Cardiac muscle cell (in vitro differentiated cells and primary cell): ENCODE measurements around the gene CDC42EP1. TPM values are rescaled to one million over a fixed set of nuclear protein-coding genes. Genes with fewer than 3 reads are reported as not detected.
"Not testable (repeated sequence)": the region's sequence is repeated elsewhere in the genome, so short reads cannot be mapped to it uniquely, and the experiment has no call there.

Experiments used
- DNase-seq, 2 donors: peaks; one replicate each; pipeline versions ENCODE4 v3.0.0 to v3.0.0-alpha.2; 2010 to 2017; ENCODE audit warnings: low read depth in 1 of 2, low spot score in 1 of 2
- H3K27ac ChIP-seq: fragments of 200-600 bp; sonication (generic); 2 replicates; pipeline ENCODE4 v1.5.1; 2016
- H3K27me3 ChIP-seq: fragments of 200-600 bp; sonication (generic); 2 replicates; pipeline ENCODE4 v1.6.0; 2016; ENCODE audit warnings: control low read depth
- H3K36me3 ChIP-seq: fragments of 200-600 bp; sonication (generic); 2 replicates; pipeline ENCODE4 v1.5.1; 2016; ENCODE audit warnings: control low read depth
- H3K4me1 ChIP-seq: fragments of 200-600 bp; sonication (generic); 2 replicates; pipeline ENCODE4 v1.8.1; 2017; ENCODE audit warnings: low read depth, mild to moderate bottlenecking, mixed run types
- H3K4me3 ChIP-seq: fragments of 200-600 bp; sonication (generic); 2 replicates; pipeline ENCODE4 v1.5.1; 2016; ENCODE audit warnings: mild to moderate bottlenecking
- H3K9me3 ChIP-seq: fragments of 200-600 bp; sonication (generic); 2 replicates; pipeline ENCODE4 v1.5.1; 2017; ENCODE audit warnings: low read depth, mild to moderate bottlenecking, control low read depth
- polyA plus RNA-seq: library from polyadenylated mRNA; unstranded; fragments of >200 nt; fragmentation: Nextera tagmentation; extraction: Ambion mirVana; gene quantifications from 2 replicates; pipeline ENCODE4 v1.2.1, GENCODE V29; 2016
- total RNA-seq: library from RNA; depleted of rRNA; stranded (reverse); fragments of >200 nt; gene quantifications from 2 replicates; pipeline ENCODE4 v1.2.3, GENCODE V29; 2016
- TF ChIP-seq, protein P1 (sequence below): IDR thresholded peaks from 2 replicates; pipeline ENCODE4 v1.5.1; 2012; ENCODE audit warnings: low read depth, mild to moderate bottlenecking, low read length

Gene CDC42EP1
- total and polyA plus RNA-seq, 2 experiments from 2014 or later: 10.9 to 12.7 TPM

DNA sequence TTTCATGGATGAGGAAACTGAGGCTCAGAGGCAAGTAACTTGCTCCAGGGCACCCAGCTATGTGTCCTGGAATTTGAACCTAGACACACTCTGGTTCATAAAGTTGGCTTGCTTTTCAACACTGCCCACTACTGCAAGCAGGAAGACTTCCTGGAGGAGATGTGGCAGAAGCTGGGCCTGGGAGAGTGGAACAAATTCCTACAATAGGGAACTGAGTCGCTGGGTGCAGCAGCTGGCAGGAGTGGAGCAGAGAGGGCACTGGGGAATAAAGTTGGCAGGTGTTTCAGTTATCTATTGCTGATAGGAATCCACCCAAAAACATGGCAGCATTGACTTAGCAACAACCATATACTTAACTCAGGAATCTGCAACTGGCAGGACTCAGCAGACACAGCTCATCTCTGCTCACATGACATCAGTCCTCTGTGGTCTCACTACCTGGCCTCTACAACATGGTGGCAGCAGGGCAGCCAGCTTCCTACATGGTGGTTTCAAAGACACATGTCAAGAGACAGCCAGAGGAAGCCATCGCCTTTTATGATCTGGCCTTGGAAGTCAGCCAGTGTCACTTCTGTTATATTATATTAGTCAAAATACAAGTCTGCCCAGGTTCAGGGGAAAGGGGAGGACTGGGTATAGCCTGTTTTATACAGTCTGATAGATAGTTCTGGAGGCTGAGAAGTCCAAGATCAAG, 30.5 kb upstream of the CDC42EP1 start:
- Histone ChIP-seq H3K9me3 (no peaks in the 10 kb centered on the region), H3K4me3 (no peak overlapping the region), H3K4me1 (no peaks in the 10 kb centered on the region), H3K36me3 (no peaks in the 10 kb centered on the region), H3K27ac (no peak overlapping the region), H3K27me3 (no peaks in the 10 kb centered on the region)
- DNase-seq: no peak
- TF ChIP-seq, protein P1, sequence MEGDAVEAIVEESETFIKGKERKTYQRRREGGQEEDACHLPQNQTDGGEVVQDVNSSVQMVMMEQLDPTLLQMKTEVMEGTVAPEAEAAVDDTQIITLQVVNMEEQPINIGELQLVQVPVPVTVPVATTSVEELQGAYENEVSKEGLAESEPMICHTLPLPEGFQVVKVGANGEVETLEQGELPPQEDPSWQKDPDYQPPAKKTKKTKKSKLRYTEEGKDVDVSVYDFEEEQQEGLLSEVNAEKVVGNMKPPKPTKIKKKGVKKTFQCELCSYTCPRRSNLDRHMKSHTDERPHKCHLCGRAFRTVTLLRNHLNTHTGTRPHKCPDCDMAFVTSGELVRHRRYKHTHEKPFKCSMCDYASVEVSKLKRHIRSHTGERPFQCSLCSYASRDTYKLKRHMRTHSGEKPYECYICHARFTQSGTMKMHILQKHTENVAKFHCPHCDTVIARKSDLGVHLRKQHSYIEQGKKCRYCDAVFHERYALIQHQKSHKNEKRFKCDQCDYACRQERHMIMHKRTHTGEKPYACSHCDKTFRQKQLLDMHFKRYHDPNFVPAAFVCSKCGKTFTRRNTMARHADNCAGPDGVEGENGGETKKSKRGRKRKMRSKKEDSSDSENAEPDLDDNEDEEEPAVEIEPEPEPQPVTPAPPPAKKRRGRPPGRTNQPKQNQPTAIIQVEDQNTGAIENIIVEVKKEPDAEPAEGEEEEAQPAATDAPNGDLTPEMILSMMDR: no peak

- peak in 1 of 2 donors; percentile 88 for DNase-seq
- H3K27me3 ChIP-seq: no peaks in the 10 kb centered on the region
These were observed 26.3 kb upstream of the CDC42EP1 start for GRCh38 chr22:37533995-37534394.

DNA sequence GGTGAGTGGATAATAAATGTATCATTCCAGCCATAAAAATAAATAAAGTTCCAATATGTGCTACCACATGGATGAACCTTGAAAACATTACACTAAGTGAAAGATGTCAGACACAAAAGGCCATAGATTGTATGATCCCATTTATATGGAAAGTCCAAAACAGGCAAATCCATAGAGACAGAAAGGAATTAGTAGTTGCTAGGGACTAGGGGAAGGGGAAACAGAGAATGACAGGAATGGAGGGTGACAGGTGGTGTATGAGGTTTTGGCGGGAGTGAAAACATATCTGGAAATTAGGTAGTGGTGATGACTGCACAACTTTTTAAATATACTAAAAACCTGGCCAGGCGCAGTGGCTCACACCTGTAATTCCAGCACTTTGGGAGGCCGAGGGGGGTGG, 25.8 kb upstream of the CDC42EP1 start:
- H3K27me3 ChIP-seq: no peaks in the 10 kb centered on the region
- H3K27ac ChIP-seq: no peak overlapping the region
- peaks cover 3% of the 10 kb centered on the region for H3K4me1 ChIP-seq
- H3K36me3 ChIP-seq: no peaks in the 10 kb centered on the region
- DNase-seq: no peak
- no peak overlapping the region for H3K4me3 ChIP-seq
- no peaks in the 10 kb centered on the region for H3K9me3 ChIP-seq
- TF ChIP-seq, protein P1: no peak

More at GRCh38 chr22:37533995-37534394, 26.3 kb upstream of the CDC42EP1 start:
- no peak overlapping the region for H3K4me3 ChIP-seq
- H3K4me1 ChIP-seq: peaks cover 1% of the 10 kb centered on the region
- no peak overlapping the region for H3K27ac ChIP-seq
- no peaks in the 10 kb centered on the region for H3K36me3 ChIP-seq
- no peaks in the 10 kb centered on the region for H3K9me3 ChIP-seq
- TF ChIP-seq, protein P1: no peak

GRCh38 chr22:37535159-37535558, 25.1 kb upstream of the CDC42EP1 start:
- peaks cover 3% of the 10 kb centered on the region for H3K4me1 ChIP-seq
- H3K9me3 ChIP-seq: no peaks in the 10 kb centered on the region
- TF ChIP-seq, protein P1: no peak
- DNase-seq: no peak
- H3K36me3 ChIP-seq: no peaks in the 10 kb centered on the region
- H3K27me3 ChIP-seq: no peaks in the 10 kb centered on the region
- no peak overlapping the region for H3K27ac ChIP-seq
- no peak overlapping the region for H3K4me3 ChIP-seq

DNA sequence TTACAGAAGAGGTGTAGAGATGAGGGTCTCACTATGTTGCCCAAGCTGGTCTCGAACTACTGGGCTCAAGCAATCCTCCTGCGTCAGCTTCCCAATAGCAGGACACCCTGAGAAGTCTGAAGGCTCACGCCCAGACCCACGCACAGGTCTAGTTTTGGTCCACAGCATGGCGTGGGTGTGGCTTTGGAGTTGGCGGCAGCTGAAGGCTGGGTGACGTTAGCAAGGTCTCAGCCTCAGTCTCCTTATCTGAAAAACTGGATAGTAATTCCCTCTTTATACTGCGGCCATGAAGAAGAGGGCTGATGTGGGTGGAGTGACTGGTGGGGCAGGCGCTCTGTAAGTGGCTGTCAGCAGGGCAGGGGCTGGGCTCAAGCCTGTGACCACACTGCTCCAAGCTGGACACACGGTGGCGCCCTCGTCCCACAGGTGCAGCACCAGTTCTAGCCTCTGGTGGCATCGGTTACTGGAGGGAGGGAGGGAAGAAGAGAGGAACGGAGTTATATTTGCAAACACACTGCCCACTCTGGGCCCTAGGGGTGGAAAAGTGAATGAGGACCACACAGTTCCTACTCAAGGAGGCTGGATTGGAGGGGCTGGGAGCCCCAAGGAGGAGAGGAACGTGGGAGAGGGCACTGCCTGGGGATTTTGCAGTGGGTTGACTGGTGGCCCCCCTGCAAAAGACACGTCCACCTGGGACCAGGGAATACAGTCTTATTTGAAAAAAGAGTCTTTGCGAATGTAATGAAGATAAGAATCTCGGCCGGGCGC, 21.5 kb upstream of the CDC42EP1 start:
- DNase-seq: peak; percentile 94 to 98
- no peak overlapping the region for H3K27ac ChIP-seq
- no peaks in the 10 kb centered on the region for H3K9me3 ChIP-seq
- no peaks in the 10 kb centered on the region for H3K36me3 ChIP-seq
- no peak overlapping the region for H3K4me3 ChIP-seq
- TF ChIP-seq, protein P1: peak; percentile 92
- H3K4me1 ChIP-seq: peaks cover 3% of the 10 kb centered on the region
- H3K27me3 ChIP-seq: no peaks in the 10 kb centered on the region

DNA sequence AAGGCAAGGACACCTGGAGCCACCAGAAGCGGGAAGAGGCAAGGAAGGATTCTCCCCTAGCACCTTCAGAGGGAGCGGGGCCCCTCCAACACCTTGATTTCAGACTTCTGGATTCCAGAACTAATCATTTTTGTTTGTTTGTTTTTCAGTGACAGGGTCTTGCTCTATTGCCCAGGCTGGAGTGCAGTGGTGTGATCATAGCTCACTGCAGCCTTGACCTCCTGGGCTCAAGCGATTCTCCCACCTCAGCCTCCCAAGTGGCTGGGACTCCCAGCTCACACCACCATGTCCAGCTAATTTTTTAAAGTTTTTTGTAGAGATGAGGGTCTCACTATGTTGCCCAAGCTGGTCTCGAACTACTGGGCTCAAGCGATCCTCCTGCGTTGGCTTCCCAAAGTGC, 20.5 kb upstream of the CDC42EP1 start:
- H3K4me3 ChIP-seq, H3K27me3 ChIP-seq, H3K36me3 ChIP-seq, H3K9me3 ChIP-seq, DNase-seq, H3K4me1 ChIP-seq, H3K27ac ChIP-seq: not testable (repeated sequence)

GRCh38 chr22:37542416-37542815, 17.9 kb upstream of the CDC42EP1 start:
- not testable (repeated sequence) for H3K27ac ChIP-seq, H3K4me1 ChIP-seq, H3K4me3 ChIP-seq, DNase-seq, H3K36me3 ChIP-seq, H3K9me3 ChIP-seq, H3K27me3 ChIP-seq
